K562 (cell line): ENCODE measurements around the gene NPM3. TPM values are rescaled to one million over a fixed set of nuclear protein-coding genes. Genes with fewer than 3 reads are reported as not detected.

Source experiments
- BACH1 ChIP-seq: fragments of 200-800 bp; sonication (Bioruptor generic); IDR thresholded peaks from 2 replicates; pipeline ENCODE4 v1.6.1; 2016; ENCODE audit warnings: missing genetic modification characterization, missing compliant biosample characterization
- CBFA2T3 ChIP-seq: fragments of 450-650 bp; IDR thresholded peaks from 2 replicates; pipeline ENCODE4 v1.6.1; 2017
- CBX3 ChIP-seq, 2 experiments: IDR thresholded peaks; 1 replicate in 1 of 2; 2 replicates in 1 of 2; pipeline ENCODE4 v1.6.1; 2012; ENCODE audit warnings: inconsistent platforms in 2 of 2, low read length in 2 of 2, borderline replicate concordance in 1 of 2, control low read depth in 1 of 2
- FOXK1 ChIP-seq: sonication (generic); formaldehyde crosslinking; IDR thresholded peaks from 2 replicates; pipeline ENCODE4 v1.8.0; 2022; ENCODE audit warnings: missing genetic modification reagents, mild to moderate bottlenecking, borderline replicate concordance
- HMGN3 ChIP-seq: IDR thresholded peaks from 2 replicates; pipeline ENCODE4 v1.6.1; 2011; ENCODE audit warnings: borderline replicate concordance, low read depth, mild to moderate bottlenecking, mixed read lengths, low read length; ENCODE audit not compliant: insufficient read length; ENCODE audit errors: extremely low read depth
- L3MBTL2 ChIP-seq: fragments of 450-650 bp; IDR thresholded peaks from 2 replicates; pipeline ENCODE4 v1.6.1; 2016; ENCODE audit warnings: mild to moderate bottlenecking, moderate library complexity
- NCOA1 ChIP-seq: fragments of 450-650 bp; IDR thresholded peaks from 2 replicates; pipeline ENCODE4 v1.6.1; 2016; ENCODE audit warnings: low read depth
- NCOA2 ChIP-seq, 2 experiments: fragments of 450-650 bp; IDR thresholded peaks; 2 replicates each; pipeline ENCODE4 v1.6.1; 2018; ENCODE audit warnings: mild to moderate bottlenecking in 2 of 2, moderate library complexity in 1 of 2; ENCODE audit not compliant: partially characterized antibody in 2 of 2
- NEUROD1 ChIP-seq: fragments of 150-350 bp; IDR thresholded peaks from 2 replicates; pipeline ENCODE4 v1.6.1; 2014; ENCODE audit warnings: borderline replicate concordance, low read length, low read depth; ENCODE audit not compliant: partially characterized antibody
- NFRKB ChIP-seq: fragments of 450-650 bp; IDR thresholded peaks from 2 replicates; pipeline ENCODE4 v1.6.1; 2016; ENCODE audit warnings: low read depth
- RBBP5 ChIP-seq: fragments of 200-600 bp; sonication (generic); IDR thresholded peaks from 2 replicates; pipeline ENCODE4 v1.6.1; 2012; ENCODE audit warnings: borderline replicate concordance, mild to moderate bottlenecking, low read length, control low read depth, inconsistent platforms; ENCODE audit not compliant: insufficient read depth, poor library complexity, severe bottlenecking
- TCF7L2 ChIP-seq: fragments of 150-350 bp; IDR thresholded peaks from 2 replicates; pipeline ENCODE4 v1.6.1; 2016; ENCODE audit warnings: low read depth, mild to moderate bottlenecking, low read length, moderate library complexity
- ZC3H4 ChIP-seq: sonication (generic); formaldehyde crosslinking; IDR thresholded peaks from 2 replicates; pipeline ENCODE4 v1.9.0; 2021; ENCODE audit warnings: missing genetic modification reagents, borderline replicate concordance
- ZNF134 ChIP-seq: fragments of 250-450 bp; sonication (Bioruptor Pico); conservative IDR thresholded peaks from 2 replicates; pipeline ENCODE4 v1.4.0; 2020
- ZNF232 ChIP-seq: sonication (generic); formaldehyde crosslinking; IDR thresholded peaks from 2 replicates; pipeline ENCODE4 v1.8.0; 2022; ENCODE audit warnings: mild to moderate bottlenecking, missing genetic modification reagents
- ZNF24 ChIP-seq: fragments of 450-650 bp; IDR thresholded peaks from 2 replicates; pipeline ENCODE4 v1.6.1; 2016
- ZNF384 ChIP-seq: IDR thresholded peaks from 2 replicates; pipeline ENCODE4 v1.6.1; 2012; ENCODE audit warnings: low read depth, low read length, improper control_type of control experiment
- polyA plus RNA-seq, 8 experiments: library from polyadenylated mRNA; depleted of rRNA in 4 of 8; stranded (reverse) in 5 of 8; unstranded in 3 of 8; fragments of >200 nt; fragmentation: Nextera tagmentation in 2 of 8; fragmentation: Illumina TruSeq in 1 of 8; extraction: Ambion mirVana in 2 of 8; extraction: Trizol in 1 of 8; gene quantifications; 2 replicates each; pipeline versions ENCODE4 v1.2.1 to v1.2.3, GENCODE V29; 2011 to 2014; ENCODE audit warnings: inconsistent platforms in 1 of 8, missing spikeins in 1 of 8
- total RNA-seq, 7 experiments: library from RNA; depleted of rRNA in 6 of 7; stranded (reverse); fragments of >200 nt in 6 of 7; fragmentation: Illumina TruSeq in 2 of 7; extraction: Trizol in 2 of 7; gene quantifications; 2 replicates each; pipeline versions ENCODE4 v1.2.1 to v1.2.3, GENCODE V29; 2011 to 2021; ENCODE audit warnings: low replicate concordance in 1 of 7
- TF ChIP-seq, protein P1 (sequence below): sonication (generic); formaldehyde crosslinking; IDR thresholded peaks from 2 replicates; pipeline ENCODE4 v1.8.0; 2022; ENCODE audit warnings: mild to moderate bottlenecking, missing genetic modification reagents
- TF ChIP-seq, protein P2 (sequence below): sonication (generic); formaldehyde crosslinking; IDR thresholded peaks from 2 replicates; pipeline ENCODE4 v1.8.0; 2022; ENCODE audit warnings: mild to moderate bottlenecking, missing genetic modification reagents, borderline replicate concordance
- TF ChIP-seq, protein P3 (sequence below), 2 experiments: IDR thresholded peaks; 2 replicates each; pipeline ENCODE4 v1.6.1; 2011; ENCODE audit warnings: borderline replicate concordance in 1 of 2, control low read depth in 1 of 2, low read depth in 1 of 2, low read length in 1 of 2, mild to moderate bottlenecking in 1 of 2, mixed read lengths in 1 of 2, moderate library complexity in 1 of 2; ENCODE audit not compliant: insufficient read depth in 1 of 2, insufficient read length in 1 of 2, poor library complexity in 1 of 2, severe bottlenecking in 1 of 2; ENCODE audit errors: extremely low read depth in 1 of 2

Gene NPM3
- total and polyA plus RNA-seq, 9 of the 15 experiments (the other 6 are each of a cell fraction or from before 2014, with no cell fraction given) = 15.2 to 239 (median 114) TPM

DNA sequence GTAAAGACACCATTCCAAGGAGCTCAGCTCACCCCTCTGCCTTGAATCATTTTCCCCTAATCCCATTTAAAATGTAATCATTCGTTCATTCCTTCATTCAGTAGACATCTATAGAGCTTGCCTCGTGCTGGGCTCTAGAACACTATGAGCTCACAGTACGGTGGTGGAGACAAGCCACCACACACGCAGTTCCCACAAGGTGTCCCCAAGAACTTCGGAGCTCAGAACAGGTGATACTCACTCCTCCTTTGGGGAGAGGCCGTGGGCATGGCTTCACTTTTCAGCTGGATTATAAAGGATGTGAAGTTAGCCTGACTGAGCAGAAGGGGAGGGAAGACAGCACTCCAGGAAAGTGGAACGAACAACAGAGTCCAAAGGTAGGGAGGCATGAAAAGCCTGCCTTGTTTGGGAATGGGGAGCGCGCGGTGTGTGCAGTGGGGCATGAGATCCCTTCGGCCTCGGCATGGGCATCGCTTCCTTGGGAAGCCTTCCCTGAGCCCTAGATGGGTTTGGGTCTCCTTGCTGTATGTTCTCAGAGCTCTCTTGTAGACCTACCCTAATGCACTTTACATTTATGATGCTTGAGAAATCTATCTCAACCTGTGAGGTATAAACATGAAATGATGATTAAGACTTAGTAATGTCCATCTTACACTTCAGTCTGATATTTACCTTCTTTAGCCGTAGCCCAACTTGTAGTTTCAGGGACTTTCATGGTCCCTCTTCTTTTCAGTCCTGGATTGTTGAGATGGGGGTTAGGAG is 35.8 kb upstream of the NPM3 start (continued):
- TF ChIP-seq ZNF24 = peak; percentile 97
- TF ChIP-seq ZNF134 (CRISPR knock-in tag) = no peak
- no peak for TF ChIP-seq TCF7L2
- peak; percentile 29 for TF ChIP-seq RBBP5
- 0 out of 3 replicates have a peak, but pooled peaks of 1 of the 2 experiments have one; percentile 13 for TF ChIP-seq CBX3 (IDR thresholded peaks at IDR 0.05; ENCODE audit: borderline replicate concordance in 1 of 2, low read length in 2 of 2)
- no peak for TF ChIP-seq HMGN3
- no peak for TF ChIP-seq ZNF232 (CRISPR knock-in tag)
- TF ChIP-seq FOXK1 (CRISPR knock-in tag) = 0 out of 2 replicates have a peak, but pooled peaks have one; percentile 0
- TF ChIP-seq NFRKB = peak; percentile 57; the same call in 1 of the 2 replicates
- no peak for TF ChIP-seq NEUROD1
- TF ChIP-seq, protein P1, sequence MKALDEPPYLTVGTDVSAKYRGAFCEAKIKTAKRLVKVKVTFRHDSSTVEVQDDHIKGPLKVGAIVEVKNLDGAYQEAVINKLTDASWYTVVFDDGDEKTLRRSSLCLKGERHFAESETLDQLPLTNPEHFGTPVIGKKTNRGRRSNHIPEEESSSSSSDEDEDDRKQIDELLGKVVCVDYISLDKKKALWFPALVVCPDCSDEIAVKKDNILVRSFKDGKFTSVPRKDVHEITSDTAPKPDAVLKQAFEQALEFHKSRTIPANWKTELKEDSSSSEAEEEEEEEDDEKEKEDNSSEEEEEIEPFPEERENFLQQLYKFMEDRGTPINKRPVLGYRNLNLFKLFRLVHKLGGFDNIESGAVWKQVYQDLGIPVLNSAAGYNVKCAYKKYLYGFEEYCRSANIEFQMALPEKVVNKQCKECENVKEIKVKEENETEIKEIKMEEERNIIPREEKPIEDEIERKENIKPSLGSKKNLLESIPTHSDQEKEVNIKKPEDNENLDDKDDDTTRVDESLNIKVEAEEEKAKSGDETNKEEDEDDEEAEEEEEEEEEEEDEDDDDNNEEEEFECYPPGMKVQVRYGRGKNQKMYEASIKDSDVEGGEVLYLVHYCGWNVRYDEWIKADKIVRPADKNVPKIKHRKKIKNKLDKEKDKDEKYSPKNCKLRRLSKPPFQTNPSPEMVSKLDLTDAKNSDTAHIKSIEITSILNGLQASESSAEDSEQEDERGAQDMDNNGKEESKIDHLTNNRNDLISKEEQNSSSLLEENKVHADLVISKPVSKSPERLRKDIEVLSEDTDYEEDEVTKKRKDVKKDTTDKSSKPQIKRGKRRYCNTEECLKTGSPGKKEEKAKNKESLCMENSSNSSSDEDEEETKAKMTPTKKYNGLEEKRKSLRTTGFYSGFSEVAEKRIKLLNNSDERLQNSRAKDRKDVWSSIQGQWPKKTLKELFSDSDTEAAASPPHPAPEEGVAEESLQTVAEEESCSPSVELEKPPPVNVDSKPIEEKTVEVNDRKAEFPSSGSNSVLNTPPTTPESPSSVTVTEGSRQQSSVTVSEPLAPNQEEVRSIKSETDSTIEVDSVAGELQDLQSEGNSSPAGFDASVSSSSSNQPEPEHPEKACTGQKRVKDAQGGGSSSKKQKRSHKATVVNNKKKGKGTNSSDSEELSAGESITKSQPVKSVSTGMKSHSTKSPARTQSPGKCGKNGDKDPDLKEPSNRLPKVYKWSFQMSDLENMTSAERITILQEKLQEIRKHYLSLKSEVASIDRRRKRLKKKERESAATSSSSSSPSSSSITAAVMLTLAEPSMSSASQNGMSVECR (CRISPR knock-in tag) = 0 out of 2 replicates have a peak, but pooled peaks have one; percentile 12
- TF ChIP-seq, protein P2, sequence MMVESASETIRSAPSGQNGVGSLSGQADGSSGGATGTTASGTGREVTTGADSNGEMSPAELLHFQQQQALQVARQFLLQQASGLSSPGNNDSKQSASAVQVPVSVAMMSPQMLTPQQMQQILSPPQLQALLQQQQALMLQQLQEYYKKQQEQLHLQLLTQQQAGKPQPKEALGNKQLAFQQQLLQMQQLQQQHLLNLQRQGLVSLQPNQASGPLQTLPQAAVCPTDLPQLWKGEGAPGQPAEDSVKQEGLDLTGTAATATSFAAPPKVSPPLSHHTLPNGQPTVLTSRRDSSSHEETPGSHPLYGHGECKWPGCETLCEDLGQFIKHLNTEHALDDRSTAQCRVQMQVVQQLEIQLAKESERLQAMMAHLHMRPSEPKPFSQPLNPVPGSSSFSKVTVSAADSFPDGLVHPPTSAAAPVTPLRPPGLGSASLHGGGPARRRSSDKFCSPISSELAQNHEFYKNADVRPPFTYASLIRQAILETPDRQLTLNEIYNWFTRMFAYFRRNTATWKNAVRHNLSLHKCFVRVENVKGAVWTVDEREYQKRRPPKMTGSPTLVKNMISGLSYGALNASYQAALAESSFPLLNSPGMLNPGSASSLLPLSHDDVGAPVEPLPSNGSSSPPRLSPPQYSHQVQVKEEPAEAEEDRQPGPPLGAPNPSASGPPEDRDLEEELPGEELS (CRISPR knock-in tag) = no peak
- TF ChIP-seq NCOA2 (IDR thresholded peaks at IDR 0.05; ENCODE audit: partially characterized antibody in 2 of 2) = no peak
- TF ChIP-seq L3MBTL2 = peak; percentile 82
- TF ChIP-seq, protein P3, sequence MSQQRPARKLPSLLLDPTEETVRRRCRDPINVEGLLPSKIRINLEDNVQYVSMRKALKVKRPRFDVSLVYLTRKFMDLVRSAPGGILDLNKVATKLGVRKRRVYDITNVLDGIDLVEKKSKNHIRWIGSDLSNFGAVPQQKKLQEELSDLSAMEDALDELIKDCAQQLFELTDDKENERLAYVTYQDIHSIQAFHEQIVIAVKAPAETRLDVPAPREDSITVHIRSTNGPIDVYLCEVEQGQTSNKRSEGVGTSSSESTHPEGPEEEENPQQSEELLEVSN (IDR thresholded peaks at IDR 0.05; ENCODE audit: borderline replicate concordance in 1 of 2, extremely low read depth in 1 of 2, insufficient read depth in 1 of 2, insufficient read length in 1 of 2, low read depth in 1 of 2, low read length in 1 of 2, poor library complexity in 1 of 2, severe bottlenecking in 1 of 2) = peak in 1 of 2 experiments; percentile 6
- TF ChIP-seq ZNF384 = peak; percentile 59; the same call in 1 of the 2 replicates
- TF ChIP-seq ZC3H4 (CRISPR knock-in tag) = 0 out of 2 replicates have a peak, but pooled peaks have one; percentile 65
- no peak for TF ChIP-seq NCOA1
- TF ChIP-seq BACH1 = no peak
- TF ChIP-seq CBFA2T3 = no peak
